GM18517 (cell line): ENCODE measurements around the gene STX10.

Source experiments
- ATAC-seq: cut with Tn5 transposase; IDR thresholded peaks from one replicate; pipeline ENCODE4 v1.9.1; 2021; ENCODE audit warnings: mild to moderate bottlenecking, moderate library complexity; ENCODE audit not compliant: unreplicated experiment

Gene STX10

GRCh38 chr19:13121551-13122274 lies 28.5 kb downstream of the STX10 start:
- no peak for ATAC-seq

DNA sequence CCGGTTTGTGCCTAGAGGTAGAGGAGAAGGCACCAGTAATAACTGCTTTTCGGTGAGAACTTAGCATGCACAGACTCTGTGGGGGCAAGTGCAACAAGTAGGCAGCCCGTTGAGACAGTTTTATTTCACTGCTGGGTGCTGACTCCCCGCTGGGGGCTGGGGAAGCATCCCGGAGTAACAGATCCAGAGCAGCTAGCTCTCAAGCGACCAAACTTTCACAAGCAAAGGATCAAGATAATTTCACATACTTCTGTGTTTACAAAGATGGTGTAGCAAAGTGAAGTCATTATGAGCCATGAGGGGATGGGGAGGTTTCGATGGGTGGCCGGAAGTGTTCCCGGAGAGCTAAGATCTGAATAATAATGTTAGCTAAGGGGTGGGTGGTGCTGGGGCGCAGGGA lies 29.4 kb downstream of the STX10 start:
- no peak for ATAC-seq

- ATAC-seq, result no peak
Measured at GRCh38 chr19:13120031-13120430, 30.1 kb downstream of the STX10 start.

- ATAC-seq, result no peak
Measured at GRCh38 chr19:13119627-13120026, 30.5 kb downstream of the STX10 start.

DNA sequence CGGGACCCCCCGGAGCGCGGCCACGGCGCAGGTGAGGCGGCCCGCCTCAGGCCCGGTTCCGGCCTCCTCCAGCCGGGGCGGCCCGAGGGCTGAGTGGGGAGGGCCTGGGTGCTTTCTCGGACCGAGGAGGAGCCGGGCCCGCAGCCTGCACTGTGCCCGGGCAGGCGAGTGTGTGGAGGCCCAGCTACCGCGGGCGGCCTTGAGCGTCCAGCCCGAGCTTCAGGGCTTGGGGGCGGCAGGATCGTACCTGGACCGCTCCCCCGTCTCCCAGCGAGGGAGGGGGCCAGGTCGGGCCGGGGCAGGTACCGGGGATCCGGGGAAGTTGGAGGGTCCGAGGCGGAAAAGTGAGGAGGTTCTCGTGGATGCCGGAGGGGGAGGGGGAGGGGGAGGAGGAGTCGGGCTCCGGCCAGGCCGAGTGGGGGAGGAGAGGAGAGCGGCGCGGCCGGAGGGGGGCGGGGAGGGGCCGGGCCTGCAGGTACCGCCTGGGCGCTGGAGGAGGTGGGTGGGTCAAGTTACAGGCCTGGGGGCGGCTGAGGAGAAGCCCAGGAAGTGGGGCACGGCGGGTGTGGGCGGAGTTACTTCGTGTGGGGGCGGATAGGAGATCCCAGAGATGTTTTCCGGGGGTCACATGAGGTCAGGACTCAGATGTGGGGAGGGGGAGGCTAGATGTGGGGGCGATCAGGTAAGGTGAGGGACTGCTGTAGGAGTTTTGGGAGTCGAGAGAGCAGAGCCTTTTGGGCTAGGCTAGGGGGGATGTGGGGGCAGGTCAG lies 31.6 kb downstream of the STX10 start:
- no peak for ATAC-seq

DNA sequence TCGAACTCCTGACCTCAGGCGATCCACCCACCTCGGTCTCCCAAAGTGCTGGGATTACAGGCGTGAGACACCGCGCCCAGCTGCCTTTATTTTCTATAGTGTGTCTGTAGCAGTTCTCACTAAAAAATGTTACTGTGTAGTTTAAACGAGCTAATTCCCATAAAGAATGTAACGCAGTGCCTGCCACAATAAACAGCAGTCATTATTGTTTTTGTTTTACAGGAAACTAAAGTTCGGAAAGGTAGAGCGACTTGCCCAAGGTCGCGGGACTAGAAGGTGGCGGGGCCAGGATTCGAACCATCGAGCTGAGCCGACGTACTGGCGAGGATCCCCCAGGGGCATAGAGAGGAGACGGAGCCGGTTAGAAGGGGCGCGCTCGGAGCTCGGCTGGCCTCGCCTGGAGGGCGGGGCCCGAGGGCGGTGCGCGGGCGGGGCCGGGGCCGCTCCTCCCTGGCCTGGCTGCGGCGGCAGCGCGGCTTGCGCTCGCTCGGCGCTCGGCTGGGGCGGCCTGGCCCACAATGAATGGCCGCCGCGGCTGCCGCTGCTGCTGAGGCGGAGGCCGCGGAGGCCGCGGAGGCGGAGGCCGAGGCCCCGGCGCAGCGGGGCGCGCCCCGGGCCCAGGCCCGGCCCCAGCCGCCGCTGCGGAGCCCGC lies 32.3 kb downstream of the STX10 start, which contains the start of gene NACC1:
Gene NACC1 (plus strand): TSS at position 493 of the 652 bp plus-strand sequence. CDS start 16,944 bp downstream, outside the sequence.
- ATAC-seq, result no peak

DNA sequence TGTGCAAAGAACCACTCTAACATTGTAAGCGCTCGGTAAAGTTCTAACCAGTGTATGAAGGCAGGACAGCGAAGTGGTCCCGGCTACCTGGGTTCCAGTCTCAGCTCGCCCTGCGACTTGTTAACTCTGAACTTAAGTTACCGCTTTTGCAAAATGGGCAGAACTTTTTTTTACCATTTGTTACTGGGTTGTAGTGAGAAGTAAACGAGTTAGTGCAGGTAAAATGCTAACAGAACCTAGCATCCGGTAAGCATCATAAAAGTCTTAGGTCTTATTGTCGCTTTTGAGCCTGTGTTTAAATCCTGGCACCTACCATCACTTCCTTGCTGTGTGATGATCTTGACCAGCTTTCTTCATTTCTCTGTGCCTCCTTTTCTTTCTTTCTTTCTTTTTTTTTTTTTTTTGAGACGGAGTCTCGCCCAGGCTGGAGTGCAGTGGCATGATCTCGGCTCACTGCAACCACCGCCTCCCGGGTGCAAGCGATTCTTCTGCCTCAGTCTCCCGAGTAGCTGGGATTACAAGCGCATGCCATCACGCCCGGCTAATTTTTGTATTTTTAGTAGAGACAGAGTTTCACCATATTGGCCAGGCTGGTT lies 32.9 kb downstream of the STX10 start:
- no peak for ATAC-seq

DNA sequence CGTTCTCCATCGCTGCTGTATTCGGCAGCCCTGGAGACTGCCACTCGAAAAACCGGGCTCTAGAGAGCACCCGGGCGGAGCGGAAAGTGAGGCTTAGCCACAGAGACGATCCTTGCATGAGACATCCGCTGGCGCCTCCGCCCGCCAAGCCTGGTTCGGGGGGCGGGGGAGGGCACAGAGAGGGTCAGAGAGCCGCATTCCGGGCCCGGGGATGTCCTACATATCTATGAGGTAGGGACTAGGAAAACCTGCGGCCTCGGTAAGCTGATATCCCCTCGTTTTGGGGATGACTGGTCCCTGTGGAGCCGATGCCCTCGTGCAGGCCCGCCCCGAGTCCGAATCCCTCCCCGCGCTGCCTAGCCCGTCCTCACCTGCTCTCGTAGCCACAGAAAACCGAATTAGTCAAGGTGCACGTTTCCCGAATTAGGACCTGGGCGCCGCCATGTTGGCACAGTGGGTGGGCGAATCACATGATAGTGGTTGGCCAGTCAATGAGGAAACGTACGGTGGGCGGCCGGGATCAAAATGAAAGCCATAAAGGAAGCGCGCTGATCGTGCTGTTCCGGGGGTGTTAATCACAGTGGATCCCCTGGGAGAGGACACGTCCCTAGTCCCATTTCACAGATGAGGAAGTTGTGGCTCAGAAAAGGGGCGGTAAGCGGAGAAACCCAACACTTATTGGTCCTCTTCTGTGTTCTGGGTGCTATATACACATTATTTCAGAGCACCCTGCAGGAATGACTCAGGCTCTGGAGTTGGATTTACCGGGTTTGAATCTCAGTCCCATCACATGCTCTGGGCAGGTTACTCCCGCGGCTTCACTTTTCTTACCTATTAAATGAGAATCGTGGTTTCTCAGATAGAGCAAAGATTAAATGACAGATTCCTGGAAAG lies 33.6 kb downstream of the STX10 start, which contains the start of gene TRMT1:
Gene TRMT1 (minus strand): TSS at position 459 of the 894 bp plus-strand sequence. CDS start 341 bp downstream, at position 118.
- ATAC-seq, result no peak

- ATAC-seq, result no peak
Measured at GRCh38 chr19:13115936-13116281, 34.3 kb downstream of the STX10 start.

GRCh38 chr19:13112555-13112954 lies 37.6 kb downstream of the STX10 start:
- ATAC-seq, result no peak

GRCh38 chr19:13110099-13110610 lies 40.0 kb downstream of the STX10 start:
- ATAC-seq, result no peak

DNA sequence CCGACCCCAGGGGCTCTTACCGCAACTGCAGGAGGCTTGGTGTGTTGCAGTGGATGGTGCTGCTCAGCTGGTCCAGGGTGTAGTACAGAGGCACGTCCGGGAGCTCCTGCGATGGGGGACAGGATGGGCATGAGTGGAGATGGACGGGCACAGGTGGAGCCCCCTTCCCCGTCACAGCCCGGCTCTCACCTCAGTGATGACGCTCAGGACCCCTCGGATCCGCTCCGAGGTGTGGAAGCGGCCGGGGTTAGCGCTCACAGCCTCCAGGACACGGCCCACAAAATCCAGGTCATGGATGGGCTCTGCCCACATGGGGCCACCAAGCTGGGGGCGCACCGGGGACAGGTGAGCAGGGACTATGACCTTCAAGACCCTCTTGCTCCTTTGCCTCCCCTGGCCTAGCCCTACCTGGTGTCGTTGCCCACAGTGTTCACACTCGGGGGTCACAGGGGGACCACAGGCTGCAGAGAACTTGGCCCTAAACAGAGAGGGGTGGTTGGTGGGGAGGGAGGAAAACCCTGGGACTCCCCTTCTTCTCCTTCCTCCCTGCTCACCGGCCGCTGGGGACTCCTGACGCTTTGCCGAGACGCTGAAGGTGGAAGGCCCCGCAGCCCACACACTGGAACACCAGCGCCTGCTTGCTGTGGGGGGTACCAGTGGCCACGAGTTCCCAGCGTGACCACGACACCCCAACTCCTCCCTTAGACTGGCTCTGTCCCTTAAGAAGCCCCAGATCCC lies 40.6 kb downstream of the STX10 start:
- ATAC-seq, result no peak

- ATAC-seq, result peak; percentile 6
Measured at GRCh38 chr19:13104848-13105711, 45.1 kb downstream of the STX10 start.

DNA sequence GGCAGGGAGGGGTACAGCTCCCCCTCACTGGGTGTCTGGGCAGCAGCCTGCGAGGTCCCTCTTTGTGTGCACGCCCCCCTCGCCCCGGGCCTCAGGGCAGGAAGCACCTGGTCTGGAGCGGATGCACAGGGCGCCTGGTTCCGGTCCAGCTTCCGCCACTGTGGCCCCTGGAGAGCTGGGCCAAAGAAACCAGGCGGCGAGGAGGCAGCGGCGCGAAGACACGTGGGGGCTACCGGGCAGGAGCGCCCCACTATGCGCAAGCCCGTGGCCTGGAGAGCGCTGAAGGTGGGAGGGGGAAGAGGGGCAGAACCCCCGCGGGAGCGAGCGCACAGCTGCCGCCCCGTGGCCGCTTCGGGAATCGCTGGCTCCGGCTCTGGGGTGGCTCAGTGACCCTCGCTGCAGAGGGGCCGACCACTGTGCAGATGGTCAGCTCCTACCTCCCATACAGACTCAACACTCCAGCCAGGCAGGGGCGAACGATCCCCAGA lies 45.8 kb downstream of the STX10 start:
- peak; percentile 35 for ATAC-seq

- no peak for ATAC-seq
Measured at GRCh38 chr19:13103581-13104359, 46.4 kb downstream of the STX10 start.

DNA sequence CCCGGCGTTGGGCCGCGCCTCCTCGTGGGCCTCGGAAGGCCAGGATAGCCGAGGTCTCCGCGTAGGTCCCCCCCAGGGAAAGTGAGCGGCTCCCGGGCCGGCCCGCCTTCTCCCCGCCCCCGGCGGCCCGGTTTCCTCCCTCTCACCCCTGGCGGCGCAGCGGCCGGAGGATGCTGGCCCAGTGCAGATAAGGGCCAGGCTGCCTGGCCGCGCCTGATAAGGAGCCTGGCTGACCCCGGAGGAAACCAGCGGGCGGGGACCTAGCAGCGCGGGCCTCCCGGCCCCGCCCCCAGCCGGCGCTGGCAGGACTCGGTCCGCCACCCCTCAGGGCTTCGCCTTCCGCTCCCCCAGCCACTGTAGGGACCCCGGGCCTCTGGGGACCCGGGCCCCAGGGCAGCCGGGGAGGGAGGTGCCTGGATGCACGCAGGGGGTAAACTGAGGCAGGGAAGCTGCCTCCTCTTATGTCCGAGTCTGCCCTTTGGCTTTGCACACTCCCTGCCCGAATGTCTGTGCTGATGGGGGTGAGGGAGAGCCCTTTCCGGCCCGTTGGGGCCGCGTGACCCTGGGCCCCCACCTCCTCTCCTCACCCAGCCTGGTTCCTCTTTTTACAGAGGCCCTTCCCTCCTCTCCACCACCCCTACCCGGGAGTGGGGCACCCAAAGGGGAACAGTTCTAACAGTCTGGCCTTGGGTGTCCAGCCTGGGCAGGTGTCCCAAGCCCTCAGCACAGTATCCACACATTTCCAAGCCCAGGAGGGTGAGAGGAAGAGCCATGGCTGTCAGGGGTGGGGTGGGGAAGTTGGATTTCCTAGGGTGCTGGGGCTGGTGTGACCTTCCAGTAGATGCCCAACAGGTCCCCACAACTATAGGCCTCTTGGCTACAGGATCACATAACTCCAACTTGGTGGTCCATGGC lies 47.3 kb downstream of the STX10 start, which contains the start of gene LYL1:
Gene LYL1 (minus strand): TSS at position 193 of the 915 bp plus-strand sequence. CDS start 1,687 bp downstream, outside the sequence.
- ATAC-seq, result peak; percentile 34

DNA sequence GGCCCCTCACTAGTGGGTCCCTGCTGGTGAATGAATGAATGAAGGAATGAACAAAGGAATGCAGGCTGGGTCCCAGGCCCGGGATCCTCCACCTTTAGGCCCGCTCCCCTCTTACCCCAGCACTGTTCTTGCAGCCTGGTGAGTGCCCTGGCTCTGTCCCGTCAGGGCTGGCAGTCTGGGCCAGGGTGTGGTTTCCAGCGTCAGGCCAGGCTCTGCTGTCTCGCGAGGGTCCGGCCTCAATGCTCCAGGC lies 47.8 kb downstream of the STX10 start:
- ATAC-seq, result no peak
